ENCODE data around the gene GPC6.

GRCh38 chr13:94168783-94169453 is 942.3 kb downstream of the GPC6 start:
- TF ChIP-seq CTCF (IDR thresholded peaks at IDR 0.05; ENCODE audit: insufficient read depth, low read length, poor library complexity, severe bottlenecking): no peak
- no peak for TF ChIP-seq EZH2phosphoT487 (conservative IDR thresholded peaks at IDR 0.05; ENCODE audit: low read length)
